Measurements from ENCODE around the gene ASF1B. TPM values are rescaled to one million over a fixed set of nuclear protein-coding genes. Genes with fewer than 3 reads are reported as not detected.
A peak's percentile ranks its signal among the peaks of the same experiment; 100 is the strongest.
"Not testable (repeated sequence)": the region's sequence is repeated elsewhere in the genome, so short reads cannot be mapped to it uniquely, and the experiment has no call there.

Gene ASF1B
- total RNA-seq, 1 experiment from 2014 or later: 109 TPM

DNA sequence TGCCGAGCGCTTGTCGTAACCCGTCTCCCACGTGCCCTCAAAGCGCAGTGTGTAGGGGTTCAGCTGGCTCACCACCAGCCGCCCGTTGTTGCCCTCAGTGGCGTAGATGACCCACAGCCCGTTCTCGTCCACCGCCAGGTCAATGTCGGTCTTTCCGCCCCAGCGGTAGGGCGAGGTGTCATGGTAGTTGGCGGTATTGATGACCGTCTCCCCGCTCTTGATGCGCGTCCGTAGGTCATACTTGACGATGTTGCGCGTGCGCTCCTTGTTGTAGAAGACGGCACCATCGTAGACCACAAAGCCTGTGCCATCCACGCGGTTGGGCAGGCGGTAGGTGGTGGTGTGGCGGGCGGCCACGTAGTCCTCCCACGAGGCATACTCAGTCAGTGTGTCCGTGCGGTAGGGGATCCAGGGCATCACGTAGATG is 26.5 kb upstream of the ASF1B start:
- DNase-seq (ENCODE audit: low read depth): no peak
- in situ Hi-C loops (cut with HindIII; ENCODE audit: low pct_unique_long_range_greater_than_20kb, low sequenced_read_pairs): no loop called here

- in situ Hi-C loops (cut with HindIII; ENCODE audit: low pct_unique_long_range_greater_than_20kb, low sequenced_read_pairs): no loop called here
- no peak for DNase-seq (ENCODE audit: low read depth)
Observed at GRCh38 chr19:14161305-14161704, 24.9 kb upstream of the ASF1B start.

GRCh38 chr19:14160017-14160703 is 23.8 kb upstream of the ASF1B start:
- no peak for DNase-seq (ENCODE audit: low read depth)
- in situ Hi-C loops (cut with HindIII; ENCODE audit: low pct_unique_long_range_greater_than_20kb, low sequenced_read_pairs): no loop called here

DNA sequence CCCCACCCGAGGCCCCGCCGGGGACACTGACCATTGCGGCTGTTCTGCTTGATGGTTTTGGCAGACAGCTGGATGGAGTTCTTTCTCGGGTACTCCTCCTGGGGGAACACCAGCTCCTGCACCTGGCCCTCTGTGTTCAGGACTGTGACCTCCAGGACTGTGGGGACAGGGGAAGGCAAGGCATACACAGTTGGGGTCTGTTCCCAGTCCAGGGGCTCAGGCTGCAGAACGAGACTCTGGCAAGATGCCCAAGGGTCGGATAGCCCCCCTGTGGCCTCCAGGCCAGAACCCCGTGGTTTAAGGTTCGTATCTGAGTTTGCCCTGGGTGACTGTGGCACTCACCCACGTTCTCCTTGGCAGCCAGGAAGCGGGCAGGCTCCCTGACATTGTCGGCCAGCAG is 22.7 kb upstream of the ASF1B start:
- no peak for DNase-seq (ENCODE audit: low read depth)
- in situ Hi-C loops (cut with HindIII; ENCODE audit: low pct_unique_long_range_greater_than_20kb, low sequenced_read_pairs): no loop called here

DNA sequence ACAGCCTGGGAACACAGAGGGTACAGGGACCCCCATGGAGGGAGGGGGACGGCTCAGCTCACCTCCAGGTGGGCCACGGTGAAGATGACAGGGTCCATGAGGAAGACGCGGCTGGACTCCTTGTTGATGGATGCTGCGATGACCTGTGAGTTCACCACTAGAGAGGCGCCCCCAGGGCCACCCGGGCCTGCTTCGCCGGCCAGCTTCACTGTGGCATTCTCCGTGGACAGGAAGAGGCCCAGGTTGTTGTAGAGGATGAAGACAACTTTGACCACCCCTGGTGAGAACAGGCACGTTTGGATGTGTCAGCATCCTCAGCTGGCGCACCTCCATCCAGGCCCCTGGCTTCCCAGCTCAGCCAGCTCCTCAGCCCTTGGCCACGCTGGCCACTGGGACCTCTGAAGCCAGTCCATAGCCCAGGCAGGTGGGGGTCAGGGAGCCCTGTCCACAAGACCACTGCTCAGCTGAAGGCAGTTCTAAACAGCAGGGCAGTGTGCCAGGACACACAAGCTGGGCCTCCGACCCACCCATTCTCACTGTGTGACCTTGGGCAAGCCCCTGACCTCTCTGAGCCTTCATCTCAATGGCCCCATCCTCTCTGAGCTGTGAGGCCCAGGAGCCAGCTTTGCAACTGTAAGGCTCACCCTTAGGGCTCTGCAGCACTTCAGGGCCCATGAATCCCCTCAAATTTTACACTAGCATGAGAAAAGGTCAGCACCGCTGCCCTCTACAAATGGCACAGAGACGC is 22.1 kb upstream of the ASF1B start:
- no peak for DNase-seq (ENCODE audit: low read depth)
- in situ Hi-C loops (cut with HindIII; ENCODE audit: low pct_unique_long_range_greater_than_20kb, low sequenced_read_pairs): no loop called here

DNA sequence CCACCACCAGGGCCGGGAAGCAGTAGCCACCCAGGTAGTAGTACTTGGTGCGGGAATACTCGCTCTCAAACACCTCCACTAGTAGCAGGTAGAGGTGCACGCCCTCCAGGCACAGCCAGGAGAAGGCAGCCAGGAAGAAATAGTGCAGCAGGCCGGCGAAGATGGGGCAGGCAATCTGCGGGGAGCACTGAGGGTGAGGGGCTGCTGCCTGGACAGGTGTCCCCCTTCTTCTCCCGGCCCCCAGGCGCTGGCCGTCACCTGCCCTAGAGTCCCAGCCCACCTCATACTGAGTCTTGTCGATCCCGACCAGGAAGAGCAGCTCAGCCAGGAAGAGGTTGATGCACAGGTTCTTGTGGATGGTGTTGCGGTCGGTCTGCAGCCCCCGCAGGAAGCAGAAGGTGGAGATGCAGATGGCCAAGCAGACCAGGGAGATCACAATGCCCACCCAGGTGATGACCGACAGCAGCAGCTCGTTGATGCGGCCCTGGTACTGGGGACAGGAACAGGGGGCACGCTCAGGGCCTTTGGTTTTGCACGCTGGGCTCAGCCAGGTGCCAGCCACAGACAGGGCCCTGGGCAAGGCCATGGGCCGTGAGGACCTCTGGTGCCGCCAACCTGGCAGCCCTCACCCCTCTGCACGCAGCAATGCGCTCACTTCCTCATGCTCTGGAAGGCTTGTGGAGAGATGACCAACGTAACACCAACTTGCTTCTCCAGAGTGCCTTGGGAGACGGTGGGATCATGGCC is 20.8 kb upstream of the ASF1B start:
- no peak for DNase-seq (ENCODE audit: low read depth)
- in situ Hi-C loops (cut with HindIII; ENCODE audit: low pct_unique_long_range_greater_than_20kb, low sequenced_read_pairs): no loop called here

DNA sequence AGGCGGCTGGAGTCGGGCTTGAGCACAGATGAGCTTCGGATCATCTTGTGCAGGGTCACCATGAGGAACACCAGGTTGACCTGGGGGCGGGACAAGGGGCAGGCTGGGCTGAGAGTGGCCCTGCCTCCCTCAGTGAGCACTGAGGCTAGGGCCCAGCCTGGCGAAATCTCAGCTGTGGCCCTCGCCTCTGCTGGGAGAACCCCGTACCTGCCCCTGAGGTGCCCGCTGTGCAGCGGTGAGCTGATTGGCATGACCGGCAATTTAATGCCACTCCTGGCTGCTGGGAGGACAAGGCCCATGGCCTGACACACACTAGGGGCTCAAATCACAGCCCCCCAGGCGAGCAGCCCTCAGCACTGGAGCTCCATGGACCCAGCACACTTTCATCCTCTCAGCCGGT is 19.7 kb upstream of the ASF1B start:
- in situ Hi-C loops (cut with HindIII; ENCODE audit: low pct_unique_long_range_greater_than_20kb, low sequenced_read_pairs): no loop called here
- no peak for DNase-seq (ENCODE audit: low read depth)

GRCh38 chr19:14155371-14155770 is 19.0 kb upstream of the ASF1B start:
- no peak for DNase-seq (ENCODE audit: low read depth)
- in situ Hi-C loops (cut with HindIII; ENCODE audit: low pct_unique_long_range_greater_than_20kb, low sequenced_read_pairs): no loop called here

- in situ Hi-C loops (cut with HindIII; ENCODE audit: low pct_unique_long_range_greater_than_20kb, low sequenced_read_pairs): no loop called here
- DNase-seq (ENCODE audit: low read depth): no peak
Observed at GRCh38 chr19:14152713-14153112, 16.3 kb upstream of the ASF1B start.

DNA sequence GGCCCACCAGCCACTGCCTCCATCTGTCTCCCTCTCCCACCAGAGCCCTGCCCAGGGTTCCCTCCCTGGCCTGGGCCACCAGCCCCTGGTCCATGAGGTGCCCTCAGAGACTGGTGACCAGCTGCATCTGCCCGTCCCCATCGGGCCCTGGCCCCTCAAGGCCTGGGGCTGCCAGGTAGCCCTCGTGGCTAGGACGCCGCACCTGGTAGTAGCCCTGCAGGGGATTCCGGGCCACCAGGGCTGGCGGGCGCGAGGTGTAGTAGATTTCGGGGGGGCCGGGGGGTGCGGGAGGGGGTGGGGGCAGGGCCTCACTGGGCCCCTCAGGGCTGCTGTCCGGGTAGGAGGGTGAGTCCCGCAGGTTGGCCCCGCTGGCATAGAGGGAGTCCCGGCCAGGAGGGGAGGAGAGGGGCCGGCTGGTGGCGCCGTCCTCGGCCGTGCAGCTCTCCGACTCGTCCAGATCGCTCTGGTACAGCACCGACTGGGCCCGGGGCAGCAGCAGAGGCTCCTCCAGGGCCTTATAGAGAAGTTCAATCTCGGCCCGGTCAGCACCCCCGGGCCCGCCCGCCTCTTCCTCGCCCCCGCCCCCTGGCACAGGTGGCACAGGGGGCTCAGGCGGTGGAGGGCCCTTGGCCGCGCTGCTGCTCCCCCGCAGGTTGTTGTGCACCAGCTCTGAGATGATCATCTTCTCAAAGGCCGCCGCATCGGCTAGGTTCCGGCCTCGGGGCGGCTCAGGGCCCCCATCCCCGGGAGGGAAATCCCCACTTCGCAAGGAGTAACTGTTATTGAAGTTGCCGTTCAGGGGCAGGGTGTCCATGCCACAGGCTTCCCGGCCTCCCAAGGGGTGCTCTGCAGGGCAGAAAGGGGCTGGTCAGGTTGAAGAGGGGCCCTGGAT is 14.6 kb upstream of the ASF1B start:
- in situ Hi-C loops (cut with HindIII; ENCODE audit: low pct_unique_long_range_greater_than_20kb, low sequenced_read_pairs): no loop called here

GRCh38 chr19:14150041-14150769 is 13.8 kb upstream of the ASF1B start:
- no peak for DNase-seq (ENCODE audit: low read depth)
- in situ Hi-C loops (cut with HindIII; ENCODE audit: low pct_unique_long_range_greater_than_20kb, low sequenced_read_pairs): no loop called here

More for the DNA sequence above, 14.6 kb upstream of the ASF1B start:
- DNase-seq (ENCODE audit: low read depth): no peak

- DNase-seq (ENCODE audit: low read depth): no peak
- in situ Hi-C loops (cut with HindIII; ENCODE audit: low pct_unique_long_range_greater_than_20kb, low sequenced_read_pairs): no loop called here
Observed at GRCh38 chr19:14149509-14149994, 13.2 kb upstream of the ASF1B start.

- in situ Hi-C loops (cut with HindIII; ENCODE audit: low pct_unique_long_range_greater_than_20kb, low sequenced_read_pairs): no loop called here
Observed at GRCh38 chr19:14148751-14149410, 12.5 kb upstream of the ASF1B start.

DNA sequence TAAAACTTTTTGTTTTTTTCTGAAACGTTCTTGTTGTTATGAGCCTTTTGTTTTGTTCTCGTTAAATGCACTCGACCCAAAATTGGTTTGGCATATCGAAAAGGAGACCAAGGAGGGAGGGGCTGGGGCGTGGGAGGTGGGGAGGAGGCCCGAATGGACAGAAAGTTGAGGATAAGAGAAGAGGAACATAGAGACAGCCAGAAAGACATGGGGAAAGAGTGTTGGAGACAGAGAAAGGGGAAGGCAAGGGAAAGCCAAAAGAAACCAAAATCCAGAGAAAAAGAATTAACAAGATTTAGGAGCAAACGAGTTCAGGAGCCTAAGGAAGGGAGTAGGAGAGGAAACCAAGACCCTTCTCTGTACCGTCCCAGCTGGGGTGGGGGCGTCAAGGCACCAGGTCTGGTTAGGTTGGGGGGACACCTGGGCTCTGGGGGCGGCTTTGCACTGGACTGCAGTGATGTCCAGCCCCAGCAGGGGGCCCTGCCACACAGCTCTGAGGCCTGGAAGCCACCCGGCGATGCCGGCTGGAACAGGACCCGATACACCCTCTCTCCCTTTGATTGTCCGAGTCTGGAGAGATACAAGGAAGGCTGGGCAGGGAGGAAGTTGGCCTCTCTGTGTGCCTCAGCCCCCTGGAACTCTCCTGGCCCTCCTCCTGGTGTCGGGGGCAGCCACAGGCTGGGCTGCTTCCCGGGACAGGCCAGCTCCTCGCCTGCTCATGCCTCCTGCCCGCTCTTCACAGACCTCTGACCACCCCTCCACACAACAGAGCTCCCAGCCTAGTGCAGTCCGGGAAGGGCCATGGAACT is 11.6 kb upstream of the ASF1B start:
- in situ Hi-C loops (cut with HindIII; ENCODE audit: low pct_unique_long_range_greater_than_20kb, low sequenced_read_pairs): no loop called here
- peak; percentile 26 for DNase-seq (ENCODE audit: low read depth)

More at GRCh38 chr19:14148751-14149410, 12.5 kb upstream of the ASF1B start:
- DNase-seq (ENCODE audit: low read depth): no peak

- DNase-seq (ENCODE audit: low read depth): no peak
- in situ Hi-C loops (cut with HindIII; ENCODE audit: low pct_unique_long_range_greater_than_20kb, low sequenced_read_pairs): no loop called here
Observed at GRCh38 chr19:14146789-14147216, 10.4 kb upstream of the ASF1B start.

- DNase-seq (ENCODE audit: low read depth); in situ Hi-C loops (cut with HindIII; ENCODE audit: low pct_unique_long_range_greater_than_20kb, low sequenced_read_pairs): not testable (repeated sequence)
Observed at GRCh38 chr19:14146169-14146568, 9.8 kb upstream of the ASF1B start.
